Measurements from ENCODE around the gene TNS4. TPM values are rescaled to one million over a fixed set of nuclear protein-coding genes. Genes with fewer than 3 reads are reported as not detected.

TNS4 gene
- total and polyA plus RNA-seq, 9 of the 15 experiments (the other 6 are each of a cell fraction or from before 2014, with no cell fraction given), result 0.04 to 0.73 (median 0.24) TPM; not detected in 1

GRCh38 chr17:40432864-40433528 lies 68.4 kb downstream of the TNS4 start:
- no TSS peak for BruUV-seq (replicated peaks)
- in situ Hi-C loops (cut with MboI), result no loop called here
- TF ChIP-seq HMGXB4 (CRISPR knock-in tag; IDR thresholded peaks at IDR 0.05) (no peak), LCOR (CRISPR knock-in tag; IDR thresholded peaks at IDR 0.05) (no peak), ATF2 (CRISPR knock-in tag; IDR thresholded peaks at IDR 0.05) (no peak), THAP12 (CRISPR knock-in tag; IDR thresholded peaks at IDR 0.05) (no peak), CTCFL (IDR thresholded peaks at IDR 0.05; ENCODE audit: borderline replicate concordance, insufficient read depth, low read depth, low read length, poor library complexity, severe bottlenecking) (no peak), ZNF780A (CRISPR knock-in tag; IDR thresholded peaks at IDR 0.05) (no peak), VEZF1 (CRISPR knock-in tag; IDR thresholded peaks at IDR 0.05) (peak; percentile 60; the same call in 1 of the 2 replicates), ZNF77 (CRISPR knock-in tag; IDR thresholded peaks at IDR 0.05) (no peak)

More at GRCh38 chr17:40432864-40433528, 68.4 kb downstream of the TNS4 start:
- POLR2A ChIA-PET, result interaction anchor here (0.6 to 2.6 kb wide), 3 partner anchors 11 to 17 kb away, joined by 3 to 11 read pairs (median 5); partner anchors contain the start of gene TOP2A
- Histone ChIP-seq H3K9me3 (replicated peaks; ENCODE audit: control insufficient read depth, insufficient read depth, low read depth, low read length) (no peaks in the 10 kb centered on the region), H3K9ac (ENCODE audit: insufficient read depth in 1 of 2, low read depth in 2 of 2, low read length in 2 of 2) (peak overlapping the region; percentile 4 to 72; a peak in 2 of 4 replicates), H4K20me1 (replicated peaks; ENCODE audit: control insufficient read depth, insufficient read depth, low read length) (no peaks in the 10 kb centered on the region), H3K27ac (ENCODE audit: extremely low read depth, low read depth, low read length) (no peak overlapping the region), H3K4me3 (no peak overlapping the region), H3K79me2 (ENCODE audit: control insufficient read depth, insufficient read depth, low read length) (no peaks in the 10 kb centered on the region), H2AFZ (ENCODE audit: low read depth, low read length) (peak overlapping the region; percentile 70), H3K9me1 (ENCODE audit: control insufficient read depth, insufficient read depth, low read length) (no peaks in the 10 kb centered on the region), H3K4me2 (ENCODE audit: insufficient read depth, low read length) (peak overlapping the region; percentile 45; the same call in 1 of the 2 replicates), H3K27me3 (ENCODE audit: control insufficient read depth in 2 of 2, insufficient read depth in 2 of 2, low read length in 2 of 2) (no peaks in the 10 kb centered on the region), H3K36me3 (ENCODE audit: control insufficient read depth, insufficient read depth, low read length) (no peaks in the 10 kb centered on the region), H3K4me1 (replicated peaks in 1 of 2; ENCODE audit: control insufficient read depth in 2 of 2, insufficient read depth in 2 of 2, low read length in 2 of 2) (peaks cover 21 to 24% of the 10 kb centered on the region in 2 experiments; a peak in 4 of 5 replicates)
- intact Hi-C loops (cut with micrococcal nuclease), result no loop called here
- WGBS (ENCODE audit: insufficient coverage, low coverage, missing lambda C conversion rate), result 0% methylated on average over 2 of the region's 2 CpGs
- FAIRE-seq (peak; percentile 85), ATAC-seq (peak; percentile 19; the same call in 2 of the 3 replicates), DNase-seq (ENCODE audit: extremely low read depth in 1 of 4, low spot score in 3 of 4) (peak in 2 of 4 experiments; percentile 33 to 37)
- CTCF ChIA-PET (ENCODE audit: low intra/inter-chr PET ratio), result interaction anchor here (0.8 to 1.6 kb wide), 3 partner anchors 15 to 101 kb away, joined by 3 read pairs; partner anchors contain the start of gene TOP2A

Measured in K562 (cell line).